Astrocyte of the hippocampus (primary cell): ENCODE measurements around the gene CEP97.

Experiments used
- DNase-seq: peaks from one replicate; pipeline ENCODE4 v3.0.0; 2011; ENCODE audit warnings: low read depth, low spot score

Gene CEP97

DNA sequence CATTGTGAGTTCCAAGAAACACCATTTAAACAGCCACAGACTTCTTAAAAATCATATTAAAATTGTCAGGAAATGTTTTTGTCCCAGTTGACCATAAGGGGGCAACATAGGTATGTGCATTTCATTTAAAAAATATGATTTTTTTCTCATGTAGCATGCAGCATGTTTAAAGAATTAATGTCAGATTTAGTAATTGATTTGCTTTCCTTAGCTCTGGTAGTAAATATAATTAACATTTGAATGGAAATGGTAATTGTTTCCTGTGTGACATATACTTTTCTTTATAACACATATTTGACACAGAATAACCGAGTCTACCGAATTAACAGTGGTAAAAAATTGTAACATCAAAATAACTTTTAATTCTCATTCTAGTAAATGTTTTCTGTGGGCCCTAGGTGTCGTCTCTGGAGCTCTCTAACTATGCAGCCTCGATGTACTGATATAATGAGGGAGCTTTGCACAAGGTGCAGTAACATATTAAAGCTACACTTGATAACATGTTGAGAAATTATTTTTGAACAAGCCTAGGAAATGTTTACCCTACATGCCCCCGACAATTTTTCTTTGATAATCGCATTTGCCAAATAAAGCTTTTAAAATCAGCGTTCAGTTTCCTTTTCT, 89.5 kb downstream of the CEP97 start:
- DNase-seq: peak; percentile 33

DNA sequence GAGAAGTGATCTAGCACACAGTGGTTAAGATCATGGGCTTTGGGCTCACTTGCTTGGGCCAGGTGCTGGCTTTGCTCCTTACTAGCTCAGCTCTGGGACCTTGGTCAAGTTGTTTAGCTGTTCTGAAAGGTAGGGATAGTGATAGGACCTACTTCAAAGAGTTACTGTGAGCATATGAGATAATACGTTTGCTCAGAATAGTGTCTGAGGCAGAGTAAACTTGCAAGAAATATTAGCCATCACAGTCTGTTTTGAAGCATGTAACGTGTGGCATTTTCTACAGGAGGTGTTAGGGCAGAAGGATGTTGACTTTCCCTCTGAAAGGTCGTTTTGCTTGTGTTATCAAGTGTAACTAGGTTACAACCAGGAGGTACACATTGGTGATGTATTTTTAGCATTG, 90.4 kb downstream of the CEP97 start:
- no peak for DNase-seq

- DNase-seq: peak; percentile 38
These were observed 92.1 kb downstream of the CEP97 start for GRCh38 chr3:101816215-101817149.

GRCh38 chr3:101817992-101818391, 93.6 kb downstream of the CEP97 start:
- DNase-seq: no peak

DNA sequence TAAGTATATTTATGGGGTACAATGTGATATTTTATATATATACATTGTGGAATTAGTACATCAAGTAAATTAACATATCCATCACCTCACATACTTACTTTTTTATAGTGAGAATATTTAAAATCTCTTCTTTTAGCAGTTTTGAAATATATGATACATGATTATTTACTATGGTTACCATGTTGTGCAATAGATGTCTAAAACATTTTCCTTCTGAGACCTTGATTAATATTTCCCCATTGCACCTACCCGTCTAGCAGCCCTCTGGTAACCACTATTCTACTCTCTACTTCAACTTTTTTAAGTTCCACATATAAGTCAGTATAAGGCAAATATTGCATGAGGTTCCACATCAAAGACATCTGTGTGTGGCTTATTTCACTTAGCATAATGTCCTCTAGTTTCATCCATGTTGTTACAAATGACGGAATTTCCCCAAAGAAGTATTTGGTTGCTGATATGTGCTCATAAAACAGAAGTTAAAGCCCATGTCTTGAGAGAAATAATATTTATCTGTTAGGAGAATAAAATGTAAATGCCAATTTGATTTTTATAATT, 95.3 kb downstream of the CEP97 start:
- no peak for DNase-seq
